Activated T-helper 1 cell treated with anti-CD3 and anti-CD28 coated beads, Interleukin-12 subunit alpha, Interleukin-12 subunit beta, Interleukin-2, Interleukin-4 antibody, amounts not matched to agents 30 ng/mL and 10 ng/mL and 1 ng/mL, durations not matched to agents 14 hours and 24 hours and 36 hours (primary cell): ENCODE data around the gene CWC27. TPM values are rescaled to one million over a fixed set of nuclear protein-coding genes. Genes with fewer than 3 reads are reported as not detected.

Source experiments
- DNase-seq: peaks from one replicate; pipeline ENCODE4 v3.0.0; 2021; ENCODE audit warnings: low spot score
- H3K27ac Mint-ChIP-seq: one replicate; pipeline ENCODE4 v1.8.0; 2021; ENCODE audit warnings: mild to moderate bottlenecking, mixed read lengths
- H3K27me3 Mint-ChIP-seq: one replicate; pipeline ENCODE4 v1.8.0; 2022; ENCODE audit warnings: mild to moderate bottlenecking, moderate library complexity, mixed read lengths; ENCODE audit not compliant: insufficient read depth
- H3K36me3 Mint-ChIP-seq: one replicate; pipeline ENCODE4 v1.8.0; 2021; ENCODE audit warnings: low read depth, mixed read lengths
- H3K4me1 Mint-ChIP-seq: one replicate; pipeline ENCODE4 v1.8.0; 2021; ENCODE audit warnings: low read depth, mixed read lengths
- H3K4me3 Mint-ChIP-seq: one replicate; pipeline ENCODE4 v1.8.0; 2021; ENCODE audit warnings: mild to moderate bottlenecking, moderate library complexity, mixed read lengths
- H3K9me3 Mint-ChIP-seq: one replicate; pipeline ENCODE4 v1.8.0; 2021; ENCODE audit warnings: mixed read lengths
- intact Hi-C: fragments of 100-400 bp; cut with micrococcal nuclease; formaldehyde crosslinking; loops from one replicate; pipeline ENCODE4 v1.15.1; 2024
- total RNA-seq: library from RNA; stranded (reverse); gene quantifications from 2 replicates; pipeline ENCODE4 v1.2.3, GENCODE V29; 2022

The CWC27 gene
- total RNA-seq, 1 donor from 2014 or later = 29.1 TPM

GRCh38 chr5:64947801-64948200, 179.1 kb downstream of the CWC27 start:
- Mint-ChIP-seq H3K27ac (no peak overlapping the region), H3K27me3 (no peaks in the 10 kb centered on the region), H3K36me3 (peaks cover 3% of the 10 kb centered on the region), H3K4me3 (no peak overlapping the region), H3K4me1 (no peaks in the 10 kb centered on the region), H3K9me3 (no peaks in the 10 kb centered on the region)
- DNase-seq = no peak
- intact Hi-C loops = no loop called here

- Mint-ChIP-seq H3K4me3 (no peak overlapping the region), H3K9me3 (no peaks in the 10 kb centered on the region), H3K4me1 (no peaks in the 10 kb centered on the region), H3K27ac (no peak overlapping the region), H3K36me3 (peaks cover 3% of the 10 kb centered on the region), H3K27me3 (no peaks in the 10 kb centered on the region)
- no peak for DNase-seq
- intact Hi-C loops = no loop called here
Observed at GRCh38 chr5:64949331-64949730, 180.6 kb downstream of the CWC27 start.

GRCh38 chr5:64952951-64953673, 184.4 kb downstream of the CWC27 start:
- Mint-ChIP-seq H3K27ac (no peak overlapping the region), H3K36me3 (no peaks in the 10 kb centered on the region), H3K27me3 (no peaks in the 10 kb centered on the region), H3K4me1 (no peaks in the 10 kb centered on the region), H3K9me3 (no peaks in the 10 kb centered on the region), H3K4me3 (no peak overlapping the region)
- no peak for DNase-seq
- intact Hi-C loops = no loop called here

- Mint-ChIP-seq H3K36me3 (no peaks in the 10 kb centered on the region), H3K4me3 (no peak overlapping the region), H3K4me1 (no peaks in the 10 kb centered on the region), H3K9me3 (no peaks in the 10 kb centered on the region), H3K27ac (no peak overlapping the region), H3K27me3 (no peaks in the 10 kb centered on the region)
- intact Hi-C loops = no loop called here
- no peak for DNase-seq
Observed at GRCh38 chr5:64954518-64954917, 185.8 kb downstream of the CWC27 start.

GRCh38 chr5:64958757-64959391, 190.1 kb downstream of the CWC27 start:
- intact Hi-C loops = loop anchor here (1.0 kb wide), 1 partner anchor 524 kb away; no protein-coding TSS in a partner anchor
- H3K4me1 Mint-ChIP-seq = no peaks in the 10 kb centered on the region
- H3K36me3 Mint-ChIP-seq = peaks cover 5% of the 10 kb centered on the region
- H3K9me3 Mint-ChIP-seq = peaks cover 14% of the 10 kb centered on the region
- no peak overlapping the region for H3K27ac Mint-ChIP-seq
- no peak for DNase-seq
- no peak overlapping the region for H3K4me3 Mint-ChIP-seq
- H3K27me3 Mint-ChIP-seq = no peaks in the 10 kb centered on the region

- Mint-ChIP-seq H3K4me3 (no peak overlapping the region), H3K36me3 (peaks cover 5% of the 10 kb centered on the region), H3K27me3 (no peaks in the 10 kb centered on the region), H3K4me1 (no peaks in the 10 kb centered on the region), H3K27ac (no peak overlapping the region), H3K9me3 (peaks cover 20% of the 10 kb centered on the region)
- intact Hi-C loops = no loop called here
- no peak for DNase-seq
Observed at GRCh38 chr5:64963278-64963677, 194.5 kb downstream of the CWC27 start.

GRCh38 chr5:64968591-64969110, 199.9 kb downstream of the CWC27 start:
- Mint-ChIP-seq H3K36me3 (peaks cover 9% of the 10 kb centered on the region), H3K27ac (no peak overlapping the region), H3K9me3 (peaks cover 9% of the 10 kb centered on the region), H3K4me3 (no peak overlapping the region), H3K4me1 (no peaks in the 10 kb centered on the region), H3K27me3 (no peaks in the 10 kb centered on the region)
- intact Hi-C loops = no loop called here
- DNase-seq = no peak

GRCh38 chr5:64969578-64969977, 200.8 kb downstream of the CWC27 start:
- no peak overlapping the region for H3K4me3 Mint-ChIP-seq
- H3K9me3 Mint-ChIP-seq = peaks cover 8% of the 10 kb centered on the region
- H3K4me1 Mint-ChIP-seq = no peaks in the 10 kb centered on the region
- H3K27me3 Mint-ChIP-seq = no peaks in the 10 kb centered on the region
- DNase-seq = no peak
- no peak overlapping the region for H3K27ac Mint-ChIP-seq
- H3K36me3 Mint-ChIP-seq = peaks cover 13% of the 10 kb centered on the region
- intact Hi-C loops = no loop called here

- H3K4me3 Mint-ChIP-seq = no peak overlapping the region
- H3K27me3 Mint-ChIP-seq = no peaks in the 10 kb centered on the region
- H3K27ac Mint-ChIP-seq = no peak overlapping the region
- H3K9me3 Mint-ChIP-seq = peaks cover 4% of the 10 kb centered on the region
- no peaks in the 10 kb centered on the region for H3K4me1 Mint-ChIP-seq
- H3K36me3 Mint-ChIP-seq = peaks cover 20% of the 10 kb centered on the region
- intact Hi-C loops = no loop called here
- no peak for DNase-seq
Observed at GRCh38 chr5:64971513-64971912, 202.8 kb downstream of the CWC27 start.

- peaks cover 20% of the 10 kb centered on the region for H3K36me3 Mint-ChIP-seq
- no peaks in the 10 kb centered on the region for H3K27me3 Mint-ChIP-seq
- DNase-seq = no peak
- intact Hi-C loops = no loop called here
- no peaks in the 10 kb centered on the region for H3K4me1 Mint-ChIP-seq
- no peak overlapping the region for H3K27ac Mint-ChIP-seq
- H3K9me3 Mint-ChIP-seq = peaks cover 4% of the 10 kb centered on the region
- no peak overlapping the region for H3K4me3 Mint-ChIP-seq
Observed at GRCh38 chr5:64971990-64972389, 203.3 kb downstream of the CWC27 start.

GRCh38 chr5:64972591-64972990, 203.9 kb downstream of the CWC27 start:
- H3K9me3 Mint-ChIP-seq = peaks cover 4% of the 10 kb centered on the region
- DNase-seq = no peak
- peaks cover 20% of the 10 kb centered on the region for H3K36me3 Mint-ChIP-seq
- intact Hi-C loops = no loop called here
- no peaks in the 10 kb centered on the region for H3K27me3 Mint-ChIP-seq
- no peak overlapping the region for H3K4me3 Mint-ChIP-seq
- H3K27ac Mint-ChIP-seq = no peak overlapping the region
- peaks cover under 1% of the 10 kb centered on the region for H3K4me1 Mint-ChIP-seq

- Mint-ChIP-seq H3K4me3 (no peak overlapping the region), H3K9me3 (peaks cover 4% of the 10 kb centered on the region), H3K27ac (no peak overlapping the region)
Observed at GRCh38 chr5:64973215-64973614, 204.5 kb downstream of the CWC27 start.

GRCh38 chr5:64977779-64978178, 209.0 kb downstream of the CWC27 start:
- H3K4me3 Mint-ChIP-seq = no peak overlapping the region
- intact Hi-C loops = no loop called here
- DNase-seq = no peak
- H3K9me3 Mint-ChIP-seq = peaks cover 4% of the 10 kb centered on the region
- H3K4me1 Mint-ChIP-seq = peaks cover 6% of the 10 kb centered on the region
- H3K36me3 Mint-ChIP-seq = peaks cover 21% of the 10 kb centered on the region
- H3K27me3 Mint-ChIP-seq = no peaks in the 10 kb centered on the region
- no peak overlapping the region for H3K27ac Mint-ChIP-seq

More at GRCh38 chr5:64973215-64973614, 204.5 kb downstream of the CWC27 start:
- DNase-seq = no peak
- intact Hi-C loops = no loop called here
- Mint-ChIP-seq H3K27me3 (no peaks in the 10 kb centered on the region), H3K36me3 (peaks cover 23% of the 10 kb centered on the region), H3K4me1 (peaks cover 6% of the 10 kb centered on the region)
